GM18951 (cell line): ENCODE data around the gene EML4.

Experiments
- POLR2A ChIP-seq: IDR thresholded peaks from 4 replicates; pipeline ENCODE4 v1.6.1; 2011; ENCODE audit warnings: mild to moderate bottlenecking; ENCODE audit not compliant: insufficient read length, insufficient read depth; ENCODE audit errors: extremely low read depth
- in situ Hi-C: fragments of 300-500 bp; cut with MboI; formaldehyde crosslinking; loops from one replicate; pipeline ENCODE4 v1.12.0; 2022; ENCODE audit warnings: low sequenced_read_pairs, mixed read lengths, inconsistent platforms; ENCODE audit not compliant: unreplicated experiment

EML4 gene

DNA sequence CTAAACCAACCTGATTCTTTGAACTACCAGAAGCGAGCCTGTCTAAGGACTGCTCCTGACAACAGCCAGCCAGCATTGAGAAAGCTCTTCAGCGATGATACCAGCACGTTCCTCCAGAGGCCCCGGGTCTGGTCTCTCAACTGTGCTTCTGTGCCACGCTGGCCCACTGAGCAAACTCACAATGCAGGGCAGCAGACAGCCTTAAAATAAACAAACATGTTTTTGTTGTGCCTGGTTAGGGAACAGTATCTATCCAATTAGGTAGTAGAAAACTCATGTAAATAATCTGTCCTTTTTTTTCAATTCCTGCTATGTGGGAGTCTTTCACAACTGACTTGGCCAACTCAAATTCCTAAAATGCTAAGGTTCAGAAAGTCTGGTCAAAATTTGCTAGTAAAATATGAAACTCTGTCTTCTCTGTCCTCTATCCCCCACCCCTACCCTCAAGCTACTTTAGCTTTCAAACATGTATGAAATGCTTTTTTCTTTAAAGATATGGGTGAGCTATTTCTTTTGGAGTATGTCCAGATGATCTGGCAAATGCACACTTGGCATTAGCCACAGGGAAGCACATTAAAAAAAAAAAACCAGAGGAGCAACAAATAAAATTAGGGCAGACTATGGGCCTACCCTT is 21.4 kb upstream of the EML4 start:
- in situ Hi-C loops, result no loop called here
- TF ChIP-seq POLR2A, result no peak

DNA sequence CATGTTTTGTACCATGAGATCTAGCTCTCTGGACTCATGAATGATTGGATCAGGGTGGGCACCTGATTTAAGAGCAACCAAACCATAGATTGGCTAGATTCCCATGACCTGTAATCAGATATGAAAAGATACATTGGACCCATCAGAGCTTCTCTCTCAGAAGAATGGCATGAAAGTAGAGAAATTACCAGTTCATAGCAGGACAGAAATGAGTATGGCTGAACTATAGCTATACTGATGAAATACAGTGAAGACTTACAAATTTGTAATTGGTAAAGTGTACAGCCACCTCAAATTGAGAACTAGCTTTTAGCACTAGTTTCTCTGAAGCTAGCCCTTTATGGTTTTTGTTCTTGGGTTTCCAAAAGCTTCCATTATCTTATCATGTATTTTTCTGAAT is 19.0 kb upstream of the EML4 start:
- TF ChIP-seq POLR2A, result no peak
- in situ Hi-C loops, result no loop called here

DNA sequence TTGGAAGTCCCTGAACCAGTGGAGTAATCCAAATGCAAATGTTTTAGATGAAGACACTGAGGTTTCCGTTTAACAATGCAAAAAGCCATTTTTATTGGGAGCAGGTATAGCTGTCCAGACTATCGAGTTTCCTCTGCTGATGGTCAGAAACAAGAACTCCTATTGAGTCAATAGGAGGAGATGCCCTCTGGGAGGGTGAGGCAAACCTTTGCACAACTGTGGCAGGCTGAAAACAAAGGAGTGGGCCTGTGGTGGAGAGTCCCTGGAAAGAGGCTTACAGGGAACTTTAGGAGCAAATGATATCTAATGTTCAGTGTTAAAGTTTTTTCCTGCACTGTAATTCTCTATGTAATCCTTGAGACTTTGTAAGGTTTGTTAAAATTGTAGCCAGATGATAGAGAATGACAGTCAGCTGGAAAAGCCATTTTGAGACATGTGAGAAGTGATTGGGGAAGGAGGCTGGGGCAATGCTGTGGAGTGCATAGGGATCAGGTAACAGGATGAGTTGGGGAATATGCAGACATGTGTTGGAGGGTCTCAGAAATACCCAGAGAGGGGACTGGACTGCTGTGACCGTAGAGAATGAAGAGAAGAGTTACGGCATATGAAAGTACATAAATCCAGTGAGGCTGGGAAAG is 15.1 kb upstream of the EML4 start:
- no peak for TF ChIP-seq POLR2A
- in situ Hi-C loops, result no loop called here

DNA sequence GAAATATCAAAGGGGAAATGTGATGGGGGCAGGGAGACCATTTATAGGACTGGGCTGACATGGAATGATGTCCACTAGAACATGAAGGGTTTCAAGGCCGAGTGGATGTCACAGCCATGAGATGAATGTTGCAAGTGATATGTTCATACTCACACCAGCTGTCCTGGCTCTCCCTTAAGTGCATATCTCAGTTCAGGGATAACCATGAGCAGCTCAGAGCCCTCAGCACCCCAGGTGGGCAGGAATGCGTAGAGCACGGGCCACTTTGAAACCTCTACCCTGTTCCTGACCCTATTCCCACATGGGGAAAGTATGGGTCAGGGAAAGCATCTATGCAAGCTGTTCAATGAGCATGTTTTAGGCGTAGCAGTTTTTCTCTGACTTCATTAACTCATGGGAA is 12.4 kb upstream of the EML4 start:
- in situ Hi-C loops, result no loop called here
- no peak for TF ChIP-seq POLR2A

DNA sequence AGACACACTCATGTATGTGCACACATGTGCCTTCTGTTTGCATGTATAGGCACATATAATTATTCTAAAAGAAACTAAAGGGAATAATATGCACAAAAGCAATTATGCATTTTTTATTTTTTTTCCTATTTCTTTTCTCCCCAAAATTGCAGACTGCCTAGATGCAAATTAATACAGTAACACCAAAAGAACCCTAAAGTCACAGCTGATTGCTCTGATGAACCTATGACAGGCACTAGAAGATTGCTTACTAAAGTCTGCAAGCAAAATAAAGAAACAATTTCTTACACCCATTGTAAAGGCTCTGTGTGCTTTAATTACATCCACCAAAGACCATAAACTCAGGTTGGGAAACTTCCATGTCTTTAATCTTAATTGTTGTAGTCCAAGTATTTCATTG is 7.7 kb upstream of the EML4 start:
- in situ Hi-C loops, result no loop called here
- no peak for TF ChIP-seq POLR2A

DNA sequence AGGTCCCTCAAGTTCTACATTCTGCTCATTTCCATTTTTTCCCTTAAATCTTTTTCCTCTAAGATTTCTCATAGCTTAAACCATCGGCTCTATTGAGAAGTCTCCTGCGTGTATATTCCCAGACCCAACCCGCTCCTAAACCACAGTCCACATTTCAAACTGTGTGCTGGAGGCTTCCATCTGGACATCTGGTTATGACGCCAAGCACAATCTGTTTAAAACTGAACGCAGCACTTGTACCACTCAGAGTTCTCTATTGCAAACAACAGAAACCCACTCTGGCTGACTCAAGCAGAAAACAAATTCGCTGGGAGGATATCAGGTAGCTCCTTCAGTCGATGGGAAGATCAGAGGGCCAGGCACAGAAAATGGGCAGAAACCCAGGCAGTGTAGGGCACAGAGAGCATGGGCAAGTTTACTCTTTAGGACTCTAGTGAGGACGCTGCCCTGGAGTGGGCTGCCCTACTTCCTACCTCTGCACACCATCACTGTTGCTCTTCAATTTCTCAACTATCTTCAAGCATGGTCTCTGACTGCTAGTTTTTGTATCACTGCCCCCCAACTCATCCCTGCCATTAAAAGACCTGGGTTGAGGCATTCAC is 5.6 kb upstream of the EML4 start:
- no peak for TF ChIP-seq POLR2A
- in situ Hi-C loops, result no loop called here

DNA sequence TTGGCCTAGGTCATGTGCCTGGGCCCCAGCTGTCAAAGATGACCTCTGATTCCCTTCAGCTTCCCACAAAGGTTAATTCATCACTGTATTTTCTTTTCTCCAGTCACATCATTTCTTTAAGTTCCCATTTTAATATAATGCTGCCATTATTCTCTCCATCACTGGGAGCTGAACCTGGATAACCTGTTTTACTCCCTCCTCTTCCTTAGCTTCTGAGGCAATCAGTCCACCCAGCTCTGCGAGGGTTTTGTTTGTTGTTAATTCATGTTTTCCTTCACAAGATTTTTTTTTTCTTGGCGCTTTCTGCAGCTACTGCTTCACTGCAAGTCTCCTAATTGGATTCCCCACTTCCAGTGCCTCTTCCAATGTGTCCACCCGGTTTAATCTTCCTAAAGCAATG is 5.1 kb upstream of the EML4 start:
- no peak for TF ChIP-seq POLR2A
- in situ Hi-C loops, result no loop called here

DNA sequence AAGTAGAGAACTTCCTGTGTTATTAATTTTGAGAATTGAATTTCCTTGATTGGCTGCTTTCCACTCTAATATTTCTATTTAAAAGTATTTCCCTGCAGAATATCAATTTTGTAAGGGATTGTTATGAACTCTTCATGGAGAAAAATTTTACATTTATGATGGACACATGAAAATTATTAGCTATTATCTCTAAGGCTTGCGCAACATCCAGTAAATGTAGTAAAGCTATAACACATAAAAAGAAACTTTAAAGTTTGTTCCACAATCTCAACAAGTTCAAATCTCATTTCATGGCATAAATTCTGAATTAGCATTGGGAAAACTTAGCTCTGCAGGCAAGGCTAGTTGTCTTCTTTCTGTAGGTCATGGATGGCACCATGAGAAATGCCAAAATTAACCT is 4.2 kb upstream of the EML4 start:
- in situ Hi-C loops, result no loop called here

DNA sequence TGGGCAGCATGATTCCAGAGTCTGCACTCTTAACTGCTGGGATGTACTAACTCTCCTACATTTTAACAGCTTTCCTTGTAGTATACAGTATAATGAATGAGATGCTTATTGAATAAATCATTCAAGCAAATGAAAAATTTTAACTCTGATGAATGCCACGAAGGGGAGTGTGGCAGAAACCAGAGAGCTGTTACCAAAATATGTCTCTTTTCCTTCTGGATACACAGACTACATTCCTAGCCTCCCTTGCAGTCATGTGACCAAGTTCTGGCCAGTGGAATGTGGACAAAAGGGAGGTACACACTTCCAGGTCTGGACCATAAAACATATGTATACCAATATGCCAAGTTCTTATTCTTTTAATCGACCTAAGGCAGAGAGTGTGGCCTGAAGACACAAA is 1.7 kb upstream of the EML4 start:
- in situ Hi-C loops, result no loop called here
- TF ChIP-seq POLR2A, result no peak

More for the DNA sequence above, 4.2 kb upstream of the EML4 start:
- no peak for TF ChIP-seq POLR2A

DNA sequence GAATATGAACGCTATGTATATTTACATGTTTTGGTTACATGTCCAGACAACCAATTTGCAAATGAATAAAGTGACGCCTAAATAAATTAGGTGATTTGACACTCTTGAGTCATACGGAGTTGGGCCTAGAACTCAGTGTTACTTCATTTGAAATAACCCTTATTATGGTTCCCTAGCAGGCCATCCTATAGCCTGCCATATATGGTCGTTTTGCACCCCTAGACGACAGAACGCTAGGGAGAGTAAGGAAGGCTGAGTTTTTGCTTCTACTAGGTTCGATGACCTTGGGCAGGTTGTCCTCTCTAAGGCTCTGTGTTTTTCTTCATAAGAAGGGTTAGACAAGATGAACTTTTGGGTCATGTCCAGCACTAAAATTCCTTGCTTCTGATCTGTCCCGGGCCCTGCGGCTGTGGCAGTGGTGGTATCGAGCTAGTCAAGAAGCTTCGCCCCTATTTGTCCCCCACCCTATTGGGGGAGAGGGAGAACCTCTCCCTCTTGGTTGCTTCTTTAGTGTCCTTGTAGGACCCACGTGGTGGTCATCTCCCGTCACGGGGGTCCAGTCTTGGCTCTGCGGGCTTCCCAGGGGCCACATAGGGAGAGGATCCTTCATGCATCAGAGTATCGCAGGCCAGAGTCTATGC is 574 bp upstream of the EML4 start:
- TF ChIP-seq POLR2A, result no peak
- in situ Hi-C loops, result no loop called here

DNA sequence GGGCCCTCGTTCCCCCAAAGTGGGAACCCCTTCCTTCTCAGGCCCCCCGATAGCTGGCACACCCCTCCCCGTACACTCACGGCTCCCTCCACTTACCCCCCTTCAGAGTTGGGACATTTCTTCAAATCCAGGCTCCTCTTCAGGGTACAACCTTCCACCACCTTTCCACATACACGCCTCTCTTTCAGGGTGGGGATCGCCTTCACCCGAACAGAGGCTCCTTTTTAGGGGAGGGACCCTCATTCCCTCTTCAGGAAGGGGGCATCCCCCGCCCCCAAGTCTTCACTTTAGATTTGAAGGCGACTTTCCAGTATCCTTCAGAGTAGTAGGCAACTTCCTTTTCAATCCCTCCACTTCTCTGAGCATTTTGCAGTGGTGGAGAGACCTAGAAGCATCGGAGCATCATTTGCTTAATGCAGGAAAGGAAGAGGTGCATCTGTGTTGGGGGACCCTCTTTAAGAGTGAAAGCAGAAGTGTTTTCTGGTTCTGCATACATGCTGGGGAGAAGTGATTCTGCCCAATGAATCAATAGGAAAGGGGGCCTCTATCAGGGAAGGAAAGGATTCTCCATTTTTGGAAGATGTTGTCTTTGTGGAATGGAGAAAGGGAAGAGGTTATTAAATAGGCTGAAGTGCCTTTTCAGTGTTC is 845 bp downstream of the EML4 start:
- no peak for TF ChIP-seq POLR2A
- in situ Hi-C loops, result loop anchor here (10.0 kb wide), 1 partner anchor 65 kb away; no protein-coding TSS in a partner anchor

DNA sequence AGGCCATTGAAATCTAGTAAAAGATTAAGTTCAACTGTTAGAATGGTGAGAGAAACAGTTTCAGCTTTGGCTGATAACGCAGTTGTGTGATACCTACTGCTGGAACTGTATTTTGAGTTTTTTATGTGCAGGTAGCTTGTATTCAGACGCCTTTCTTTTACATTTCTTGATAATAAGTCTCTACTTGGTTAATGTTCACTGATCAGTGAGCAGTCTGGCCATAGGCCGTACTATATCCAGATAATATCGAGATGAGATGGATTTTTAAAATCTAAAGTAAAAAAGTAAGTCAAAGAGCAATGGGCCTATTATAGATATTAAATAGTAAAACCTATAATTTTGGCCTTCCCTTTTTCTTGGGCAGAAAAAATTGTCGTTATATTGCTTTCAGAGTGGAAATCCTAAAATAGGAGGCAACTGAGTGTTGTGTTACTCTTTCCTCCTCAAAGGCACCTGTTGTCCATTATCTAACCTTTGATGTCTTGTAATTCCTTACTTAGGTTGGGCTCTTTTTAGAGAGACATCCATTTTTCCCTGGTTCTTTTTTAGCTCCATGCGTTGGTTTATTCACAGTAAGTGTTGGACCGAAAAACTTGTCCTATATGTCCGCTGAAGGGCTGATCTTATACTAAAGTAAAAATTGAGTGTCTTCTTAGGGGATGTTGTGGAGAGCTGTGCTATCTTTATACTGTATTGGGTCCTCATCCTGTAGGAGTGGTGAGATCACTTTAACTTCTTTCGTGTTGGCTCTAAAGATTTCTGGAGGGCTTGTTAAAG is 1.7 kb downstream of the EML4 start:
- TF ChIP-seq POLR2A, result no peak
- in situ Hi-C loops, result loop anchor here (10.0 kb wide), 1 partner anchor 66 kb away; no protein-coding TSS in a partner anchor
